ENCODE results near the gene MSRB3. TPM values are rescaled to one million over a fixed set of nuclear protein-coding genes. Genes with fewer than 3 reads are reported as not detected.

The MSRB3 gene
- total and polyA plus RNA-seq, 2 experiments from 2014 or later, result 0.95 to 1.7 TPM

DNA sequence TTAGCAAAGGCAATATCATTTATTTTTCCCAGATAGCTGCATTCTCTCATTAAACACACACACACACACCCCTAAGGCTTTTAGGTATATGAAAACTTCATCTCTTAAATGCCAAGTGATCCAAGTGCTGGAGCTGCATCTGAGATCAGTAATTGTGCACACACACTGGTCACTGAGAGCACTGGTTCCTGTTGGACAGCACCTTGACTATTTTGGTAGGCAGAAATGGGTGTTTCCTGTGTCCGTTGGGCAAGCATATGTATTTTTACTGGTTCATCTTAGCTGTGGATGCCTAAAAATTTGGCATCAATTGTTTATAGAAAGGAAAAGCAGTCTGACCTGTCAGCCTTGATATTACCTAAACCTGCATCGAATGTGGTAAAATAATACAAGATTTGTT is 182.5 kb downstream of the MSRB3 start:
- no peaks in the 10 kb centered on the region for H3K9me3 Mint-ChIP-seq
- H4K20me1 ChIP-seq (replicated peaks; ENCODE audit: insufficient read depth), result no peaks in the 10 kb centered on the region
- DNase-seq (ENCODE audit: low spot score) (no peak), ATAC-seq (no peak)
- no peaks in the 10 kb centered on the region; the same call in 2 of the 3 replicates for H3K4me1 Mint-ChIP-seq
- TF ChIP-seq EZH2phosphoT487 (IDR thresholded peaks at IDR 0.05; ENCODE audit: unreplicated experiment), result no peak
- no peak for TF ChIP-seq ZNF331 (CRISPR knock-in tag; IDR thresholded peaks at IDR 0.05; ENCODE audit: low read depth)
- TF ChIP-seq, protein P1, sequence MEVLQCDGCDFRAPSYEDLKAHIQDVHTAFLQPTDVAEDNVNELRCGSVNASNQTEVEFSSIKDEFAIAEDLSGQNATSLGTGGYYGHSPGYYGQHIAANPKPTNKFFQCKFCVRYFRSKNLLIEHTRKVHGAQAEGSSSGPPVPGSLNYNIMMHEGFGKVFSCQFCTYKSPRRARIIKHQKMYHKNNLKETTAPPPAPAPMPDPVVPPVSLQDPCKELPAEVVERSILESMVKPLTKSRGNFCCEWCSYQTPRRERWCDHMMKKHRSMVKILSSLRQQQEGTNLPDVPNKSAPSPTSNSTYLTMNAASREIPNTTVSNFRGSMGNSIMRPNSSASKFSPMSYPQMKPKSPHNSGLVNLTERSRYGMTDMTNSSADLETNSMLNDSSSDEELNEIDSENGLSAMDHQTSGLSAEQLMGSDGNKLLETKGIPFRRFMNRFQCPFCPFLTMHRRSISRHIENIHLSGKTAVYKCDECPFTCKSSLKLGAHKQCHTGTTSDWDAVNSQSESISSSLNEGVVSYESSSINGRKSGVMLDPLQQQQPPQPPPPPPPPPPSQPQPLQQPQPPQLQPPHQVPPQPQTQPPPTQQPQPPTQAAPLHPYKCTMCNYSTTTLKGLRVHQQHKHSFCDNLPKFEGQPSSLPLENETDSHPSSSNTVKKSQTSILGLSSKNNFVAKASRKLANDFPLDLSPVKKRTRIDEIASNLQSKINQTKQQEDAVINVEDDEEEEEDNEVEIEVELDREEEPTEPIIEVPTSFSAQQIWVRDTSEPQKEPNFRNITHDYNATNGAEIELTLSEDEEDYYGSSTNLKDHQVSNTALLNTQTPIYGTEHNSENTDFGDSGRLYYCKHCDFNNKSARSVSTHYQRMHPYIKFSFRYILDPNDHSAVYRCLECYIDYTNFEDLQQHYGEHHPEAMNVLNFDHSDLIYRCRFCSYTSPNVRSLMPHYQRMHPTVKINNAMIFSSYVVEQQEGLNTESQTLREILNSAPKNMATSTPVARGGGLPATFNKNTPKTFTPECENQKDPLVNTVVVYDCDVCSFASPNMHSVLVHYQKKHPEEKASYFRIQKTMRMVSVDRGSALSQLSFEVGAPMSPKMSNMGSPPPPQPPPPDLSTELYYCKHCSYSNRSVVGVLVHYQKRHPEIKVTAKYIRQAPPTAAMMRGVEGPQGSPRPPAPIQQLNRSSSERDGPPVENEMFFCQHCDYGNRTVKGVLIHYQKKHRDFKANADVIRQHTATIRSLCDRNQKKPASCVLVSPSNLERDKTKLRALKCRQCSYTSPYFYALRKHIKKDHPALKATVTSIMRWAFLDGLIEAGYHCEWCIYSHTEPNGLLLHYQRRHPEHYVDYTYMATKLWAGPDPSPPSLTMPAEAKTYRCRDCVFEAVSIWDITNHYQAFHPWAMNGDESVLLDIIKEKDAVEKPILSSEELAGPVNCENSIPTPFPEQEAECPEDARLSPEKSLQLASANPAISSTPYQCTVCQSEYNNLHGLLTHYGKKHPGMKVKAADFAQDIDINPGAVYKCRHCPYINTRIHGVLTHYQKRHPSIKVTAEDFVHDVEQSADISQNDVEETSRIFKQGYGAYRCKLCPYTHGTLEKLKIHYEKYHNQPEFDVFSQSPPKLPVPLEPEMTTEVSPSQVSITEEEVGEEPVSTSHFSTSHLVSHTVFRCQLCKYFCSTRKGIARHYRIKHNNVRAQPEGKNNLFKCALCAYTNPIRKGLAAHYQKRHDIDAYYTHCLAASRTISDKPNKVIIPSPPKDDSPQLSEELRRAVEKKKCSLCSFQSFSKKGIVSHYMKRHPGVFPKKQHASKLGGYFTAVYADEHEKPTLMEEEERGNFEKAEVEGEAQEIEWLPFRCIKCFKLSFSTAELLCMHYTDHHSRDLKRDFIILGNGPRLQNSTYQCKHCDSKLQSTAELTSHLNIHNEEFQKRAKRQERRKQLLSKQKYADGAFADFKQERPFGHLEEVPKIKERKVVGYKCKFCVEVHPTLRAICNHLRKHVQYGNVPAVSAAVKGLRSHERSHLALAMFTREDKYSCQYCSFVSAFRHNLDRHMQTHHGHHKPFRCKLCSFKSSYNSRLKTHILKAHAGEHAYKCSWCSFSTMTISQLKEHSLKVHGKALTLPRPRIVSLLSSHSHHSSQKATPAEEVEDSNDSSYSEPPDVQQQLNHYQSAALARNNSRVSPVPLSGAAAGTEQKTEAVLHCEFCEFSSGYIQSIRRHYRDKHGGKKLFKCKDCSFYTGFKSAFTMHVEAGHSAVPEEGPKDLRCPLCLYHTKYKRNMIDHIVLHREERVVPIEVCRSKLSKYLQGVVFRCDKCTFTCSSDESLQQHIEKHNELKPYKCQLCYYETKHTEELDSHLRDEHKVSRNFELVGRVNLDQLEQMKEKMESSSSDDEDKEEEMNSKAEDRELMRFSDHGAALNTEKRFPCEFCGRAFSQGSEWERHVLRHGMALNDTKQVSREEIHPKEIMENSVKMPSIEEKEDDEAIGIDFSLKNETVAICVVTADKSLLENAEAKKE (CRISPR knock-in tag; IDR thresholded peaks at IDR 0.05), result no peak
- no peak for TF ChIP-seq POLR2AphosphoS5 (IDR thresholded peaks at IDR 0.05; ENCODE audit: low read depth)
- TF ChIP-seq EZH2 (IDR thresholded peaks at IDR 0.05; ENCODE audit: low read depth, unreplicated experiment), result no peak
- no peak for TF ChIP-seq ZNF114 (CRISPR knock-in tag; IDR thresholded peaks at IDR 0.05)
- no peak for TF ChIP-seq CREB1 (CRISPR knock-in tag; IDR thresholded peaks at IDR 0.05; ENCODE audit: low read depth)
- TF ChIP-seq JUNB (IDR thresholded peaks at IDR 0.05; ENCODE audit: unreplicated experiment), result no peak
- TF ChIP-seq, protein P2, sequence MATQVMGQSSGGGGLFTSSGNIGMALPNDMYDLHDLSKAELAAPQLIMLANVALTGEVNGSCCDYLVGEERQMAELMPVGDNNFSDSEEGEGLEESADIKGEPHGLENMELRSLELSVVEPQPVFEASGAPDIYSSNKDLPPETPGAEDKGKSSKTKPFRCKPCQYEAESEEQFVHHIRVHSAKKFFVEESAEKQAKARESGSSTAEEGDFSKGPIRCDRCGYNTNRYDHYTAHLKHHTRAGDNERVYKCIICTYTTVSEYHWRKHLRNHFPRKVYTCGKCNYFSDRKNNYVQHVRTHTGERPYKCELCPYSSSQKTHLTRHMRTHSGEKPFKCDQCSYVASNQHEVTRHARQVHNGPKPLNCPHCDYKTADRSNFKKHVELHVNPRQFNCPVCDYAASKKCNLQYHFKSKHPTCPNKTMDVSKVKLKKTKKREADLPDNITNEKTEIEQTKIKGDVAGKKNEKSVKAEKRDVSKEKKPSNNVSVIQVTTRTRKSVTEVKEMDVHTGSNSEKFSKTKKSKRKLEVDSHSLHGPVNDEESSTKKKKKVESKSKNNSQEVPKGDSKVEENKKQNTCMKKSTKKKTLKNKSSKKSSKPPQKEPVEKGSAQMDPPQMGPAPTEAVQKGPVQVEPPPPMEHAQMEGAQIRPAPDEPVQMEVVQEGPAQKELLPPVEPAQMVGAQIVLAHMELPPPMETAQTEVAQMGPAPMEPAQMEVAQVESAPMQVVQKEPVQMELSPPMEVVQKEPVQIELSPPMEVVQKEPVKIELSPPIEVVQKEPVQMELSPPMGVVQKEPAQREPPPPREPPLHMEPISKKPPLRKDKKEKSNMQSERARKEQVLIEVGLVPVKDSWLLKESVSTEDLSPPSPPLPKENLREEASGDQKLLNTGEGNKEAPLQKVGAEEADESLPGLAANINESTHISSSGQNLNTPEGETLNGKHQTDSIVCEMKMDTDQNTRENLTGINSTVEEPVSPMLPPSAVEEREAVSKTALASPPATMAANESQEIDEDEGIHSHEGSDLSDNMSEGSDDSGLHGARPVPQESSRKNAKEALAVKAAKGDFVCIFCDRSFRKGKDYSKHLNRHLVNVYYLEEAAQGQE (IDR thresholded peaks at IDR 0.05; ENCODE audit: unreplicated experiment), result no peak
- TF ChIP-seq, protein P3, sequence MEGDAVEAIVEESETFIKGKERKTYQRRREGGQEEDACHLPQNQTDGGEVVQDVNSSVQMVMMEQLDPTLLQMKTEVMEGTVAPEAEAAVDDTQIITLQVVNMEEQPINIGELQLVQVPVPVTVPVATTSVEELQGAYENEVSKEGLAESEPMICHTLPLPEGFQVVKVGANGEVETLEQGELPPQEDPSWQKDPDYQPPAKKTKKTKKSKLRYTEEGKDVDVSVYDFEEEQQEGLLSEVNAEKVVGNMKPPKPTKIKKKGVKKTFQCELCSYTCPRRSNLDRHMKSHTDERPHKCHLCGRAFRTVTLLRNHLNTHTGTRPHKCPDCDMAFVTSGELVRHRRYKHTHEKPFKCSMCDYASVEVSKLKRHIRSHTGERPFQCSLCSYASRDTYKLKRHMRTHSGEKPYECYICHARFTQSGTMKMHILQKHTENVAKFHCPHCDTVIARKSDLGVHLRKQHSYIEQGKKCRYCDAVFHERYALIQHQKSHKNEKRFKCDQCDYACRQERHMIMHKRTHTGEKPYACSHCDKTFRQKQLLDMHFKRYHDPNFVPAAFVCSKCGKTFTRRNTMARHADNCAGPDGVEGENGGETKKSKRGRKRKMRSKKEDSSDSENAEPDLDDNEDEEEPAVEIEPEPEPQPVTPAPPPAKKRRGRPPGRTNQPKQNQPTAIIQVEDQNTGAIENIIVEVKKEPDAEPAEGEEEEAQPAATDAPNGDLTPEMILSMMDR (conservative IDR thresholded peaks at IDR 0.05; ENCODE audit: low read depth in 2 of 2), result no peak
- TF ChIP-seq, protein P4, sequence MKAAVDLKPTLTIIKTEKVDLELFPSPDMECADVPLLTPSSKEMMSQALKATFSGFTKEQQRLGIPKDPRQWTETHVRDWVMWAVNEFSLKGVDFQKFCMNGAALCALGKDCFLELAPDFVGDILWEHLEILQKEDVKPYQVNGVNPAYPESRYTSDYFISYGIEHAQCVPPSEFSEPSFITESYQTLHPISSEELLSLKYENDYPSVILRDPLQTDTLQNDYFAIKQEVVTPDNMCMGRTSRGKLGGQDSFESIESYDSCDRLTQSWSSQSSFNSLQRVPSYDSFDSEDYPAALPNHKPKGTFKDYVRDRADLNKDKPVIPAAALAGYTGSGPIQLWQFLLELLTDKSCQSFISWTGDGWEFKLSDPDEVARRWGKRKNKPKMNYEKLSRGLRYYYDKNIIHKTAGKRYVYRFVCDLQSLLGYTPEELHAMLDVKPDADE (IDR thresholded peaks at IDR 0.05), result no peak
- TF ChIP-seq NANOG (IDR thresholded peaks at IDR 0.05; ENCODE audit: borderline replicate concordance), result no peak
- H3K4me3 Mint-ChIP-seq, result no peak overlapping the region
- H3K36me3 ChIP-seq (ENCODE audit: insufficient read depth), result no peaks in the 10 kb centered on the region
- no peak overlapping the region for H2AFZ ChIP-seq
- H3K27ac Mint-ChIP-seq, result no peak overlapping the region
- no peaks in the 10 kb centered on the region for H3K79me2 ChIP-seq (replicated peaks; ENCODE audit: insufficient read depth)
- H3F3A ChIP-seq (replicated peaks; ENCODE audit: low read depth), result no peaks in the 10 kb centered on the region
- no peaks in the 10 kb centered on the region for H3K27me3 ChIP-seq (ENCODE audit: insufficient read depth)
- no peak overlapping the region for H3K27ac ChIP-seq (ENCODE audit: low read depth)
- no peaks in the 10 kb centered on the region for H3K27me3 Mint-ChIP-seq (ENCODE audit: insufficient read depth, low read depth, poor library complexity)
- H3K4me3 ChIP-seq, result no peak overlapping the region
- no peaks in the 10 kb centered on the region for H3K9me2 ChIP-seq (ENCODE audit: insufficient read depth)
- H3K4me1 ChIP-seq (ENCODE audit: insufficient read depth), result no peaks in the 10 kb centered on the region
- no peaks in the 10 kb centered on the region for H3K36me3 Mint-ChIP-seq (ENCODE audit: low read depth)
- no peak overlapping the region for H3K4me2 ChIP-seq
